ENCODE results near the gene MRPL23. TPM values are rescaled to one million over a fixed set of nuclear protein-coding genes. Genes with fewer than 3 reads are reported as not detected.

Gene MRPL23
- total and polyA plus RNA-seq, 2 of the 13 experiments (the other 11 are each of a cell fraction or from before 2014, with no cell fraction given) = 67.8 to 123 TPM

GRCh38 chr11:1988667-1989317 is 41.7 kb downstream of the MRPL23 start (continued):
- no peak for TF ChIP-seq ZBTB26 (CRISPR knock-in tag; IDR thresholded peaks at IDR 0.05; ENCODE audit: borderline replicate concordance)
- peak; percentile 28; the same call in 1 of the 2 replicates for TF ChIP-seq FOXA3 (CRISPR knock-in tag; IDR thresholded peaks at IDR 0.05)
- TF ChIP-seq ZMAT3 (CRISPR knock-in tag; conservative IDR thresholded peaks at IDR 0.05) = no peak
- 0 out of 2 replicates have a peak, but pooled peaks have one; percentile 85 for TF ChIP-seq PAF1 (CRISPR knock-in tag; IDR thresholded peaks at IDR 0.05)
- 0 out of 2 replicates have a peak, but pooled peaks have one; percentile 19 for TF ChIP-seq RERE (CRISPR knock-in tag; IDR thresholded peaks at IDR 0.05; ENCODE audit: low read depth)
- peak; percentile 20; the same call in 1 of the 2 replicates for TF ChIP-seq THRA (CRISPR knock-in tag; IDR thresholded peaks at IDR 0.05; ENCODE audit: borderline replicate concordance)
- TF ChIP-seq, protein P1, sequence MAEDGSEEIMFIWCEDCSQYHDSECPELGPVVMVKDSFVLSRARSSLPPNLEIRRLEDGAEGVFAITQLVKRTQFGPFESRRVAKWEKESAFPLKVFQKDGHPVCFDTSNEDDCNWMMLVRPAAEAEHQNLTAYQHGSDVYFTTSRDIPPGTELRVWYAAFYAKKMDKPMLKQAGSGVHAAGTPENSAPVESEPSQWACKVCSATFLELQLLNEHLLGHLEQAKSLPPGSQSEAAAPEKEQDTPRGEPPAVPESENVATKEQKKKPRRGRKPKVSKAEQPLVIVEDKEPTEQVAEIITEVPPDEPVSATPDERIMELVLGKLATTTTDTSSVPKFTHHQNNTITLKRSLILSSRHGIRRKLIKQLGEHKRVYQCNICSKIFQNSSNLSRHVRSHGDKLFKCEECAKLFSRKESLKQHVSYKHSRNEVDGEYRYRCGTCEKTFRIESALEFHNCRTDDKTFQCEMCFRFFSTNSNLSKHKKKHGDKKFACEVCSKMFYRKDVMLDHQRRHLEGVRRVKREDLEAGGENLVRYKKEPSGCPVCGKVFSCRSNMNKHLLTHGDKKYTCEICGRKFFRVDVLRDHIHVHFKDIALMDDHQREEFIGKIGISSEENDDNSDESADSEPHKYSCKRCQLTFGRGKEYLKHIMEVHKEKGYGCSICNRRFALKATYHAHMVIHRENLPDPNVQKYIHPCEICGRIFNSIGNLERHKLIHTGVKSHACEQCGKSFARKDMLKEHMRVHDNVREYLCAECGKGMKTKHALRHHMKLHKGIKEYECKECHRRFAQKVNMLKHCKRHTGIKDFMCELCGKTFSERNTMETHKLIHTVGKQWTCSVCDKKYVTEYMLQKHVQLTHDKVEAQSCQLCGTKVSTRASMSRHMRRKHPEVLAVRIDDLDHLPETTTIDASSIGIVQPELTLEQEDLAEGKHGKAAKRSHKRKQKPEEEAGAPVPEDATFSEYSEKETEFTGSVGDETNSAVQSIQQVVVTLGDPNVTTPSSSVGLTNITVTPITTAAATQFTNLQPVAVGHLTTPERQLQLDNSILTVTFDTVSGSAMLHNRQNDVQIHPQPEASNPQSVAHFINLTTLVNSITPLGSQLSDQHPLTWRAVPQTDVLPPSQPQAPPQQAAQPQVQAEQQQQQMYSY (CRISPR knock-in tag; IDR thresholded peaks at IDR 0.05) = peak; percentile 85
- no peak for TF ChIP-seq ZFP36L2 (CRISPR knock-in tag; IDR thresholded peaks at IDR 0.05)
- TF ChIP-seq SP5 (CRISPR knock-in tag; IDR thresholded peaks at IDR 0.05; ENCODE audit: borderline replicate concordance, low read depth) = peak; percentile 33; the same call in 1 of the 2 replicates
- peak; percentile 93 for TF ChIP-seq RARA (CRISPR knock-in tag; IDR thresholded peaks at IDR 0.05)
- TF ChIP-seq ZBTB20 (CRISPR knock-in tag; IDR thresholded peaks at IDR 0.05; ENCODE audit: borderline replicate concordance, low read depth) = no peak
- peak; percentile 79 for TF ChIP-seq TAF1 (CRISPR knock-in tag; IDR thresholded peaks at IDR 0.05)
- 0 out of 2 replicates have a peak, but pooled peaks have one; percentile 17 for TF ChIP-seq GATAD2A (CRISPR knock-in tag; IDR thresholded peaks at IDR 0.05)
- TF ChIP-seq, protein P2, sequence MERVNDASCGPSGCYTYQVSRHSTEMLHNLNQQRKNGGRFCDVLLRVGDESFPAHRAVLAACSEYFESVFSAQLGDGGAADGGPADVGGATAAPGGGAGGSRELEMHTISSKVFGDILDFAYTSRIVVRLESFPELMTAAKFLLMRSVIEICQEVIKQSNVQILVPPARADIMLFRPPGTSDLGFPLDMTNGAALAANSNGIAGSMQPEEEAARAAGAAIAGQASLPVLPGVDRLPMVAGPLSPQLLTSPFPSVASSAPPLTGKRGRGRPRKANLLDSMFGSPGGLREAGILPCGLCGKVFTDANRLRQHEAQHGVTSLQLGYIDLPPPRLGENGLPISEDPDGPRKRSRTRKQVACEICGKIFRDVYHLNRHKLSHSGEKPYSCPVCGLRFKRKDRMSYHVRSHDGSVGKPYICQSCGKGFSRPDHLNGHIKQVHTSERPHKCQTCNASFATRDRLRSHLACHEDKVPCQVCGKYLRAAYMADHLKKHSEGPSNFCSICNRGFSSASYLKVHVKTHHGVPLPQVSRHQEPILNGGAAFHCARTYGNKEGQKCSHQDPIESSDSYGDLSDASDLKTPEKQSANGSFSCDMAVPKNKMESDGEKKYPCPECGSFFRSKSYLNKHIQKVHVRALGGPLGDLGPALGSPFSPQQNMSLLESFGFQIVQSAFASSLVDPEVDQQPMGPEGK (CRISPR knock-in tag; IDR thresholded peaks at IDR 0.05) = peak; percentile 92

Measured in HepG2 (cell line).